Measurements from ENCODE around the gene RAB3IP.

- TF ChIP-seq, protein P1, sequence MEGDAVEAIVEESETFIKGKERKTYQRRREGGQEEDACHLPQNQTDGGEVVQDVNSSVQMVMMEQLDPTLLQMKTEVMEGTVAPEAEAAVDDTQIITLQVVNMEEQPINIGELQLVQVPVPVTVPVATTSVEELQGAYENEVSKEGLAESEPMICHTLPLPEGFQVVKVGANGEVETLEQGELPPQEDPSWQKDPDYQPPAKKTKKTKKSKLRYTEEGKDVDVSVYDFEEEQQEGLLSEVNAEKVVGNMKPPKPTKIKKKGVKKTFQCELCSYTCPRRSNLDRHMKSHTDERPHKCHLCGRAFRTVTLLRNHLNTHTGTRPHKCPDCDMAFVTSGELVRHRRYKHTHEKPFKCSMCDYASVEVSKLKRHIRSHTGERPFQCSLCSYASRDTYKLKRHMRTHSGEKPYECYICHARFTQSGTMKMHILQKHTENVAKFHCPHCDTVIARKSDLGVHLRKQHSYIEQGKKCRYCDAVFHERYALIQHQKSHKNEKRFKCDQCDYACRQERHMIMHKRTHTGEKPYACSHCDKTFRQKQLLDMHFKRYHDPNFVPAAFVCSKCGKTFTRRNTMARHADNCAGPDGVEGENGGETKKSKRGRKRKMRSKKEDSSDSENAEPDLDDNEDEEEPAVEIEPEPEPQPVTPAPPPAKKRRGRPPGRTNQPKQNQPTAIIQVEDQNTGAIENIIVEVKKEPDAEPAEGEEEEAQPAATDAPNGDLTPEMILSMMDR (conservative IDR thresholded peaks at IDR 0.05), result no peak
- TF ChIP-seq ZFX (IDR thresholded peaks at IDR 0.05), result no peak
Observed at GRCh38 chr12:69837191-69837590, 98.5 kb downstream of the RAB3IP start.

Measured in C4-2B (cell line).